ENCODE data around the gene UBAC2.

- TF ChIP-seq CTCF (conservative IDR thresholded peaks at IDR 0.05 in 1 of 2, IDR thresholded peaks at IDR 0.05 in 1 of 2; ENCODE audit: low read depth in 1 of 2, low read length in 2 of 2) = no peak
- TF ChIP-seq EZH2 (IDR thresholded peaks at IDR 0.05; ENCODE audit: low read length, missing control alignments) = no peak
Measured at GRCh38 chr13:99366075-99366987, 165.7 kb downstream of the UBAC2 start.

All from fibroblast of lung (primary cell).